GM12875 (cell line): ENCODE measurements around the gene PLPP4.

Experiments
- H3K4me3 ChIP-seq: one replicate; pipeline ENCODE4 v1.5.1; 2011; ENCODE audit warnings: low read depth, low read length, control low read depth
- TF ChIP-seq, protein P1 (sequence below): IDR thresholded peaks from 2 replicates; pipeline ENCODE4 v1.5.1; 2011; ENCODE audit warnings: low read depth, mild to moderate bottlenecking, control low read depth, inconsistent platforms, low read length, moderate library complexity, borderline replicate concordance; ENCODE audit not compliant: insufficient read depth

The PLPP4 gene

GRCh38 chr10:120599200-120599724, 142.2 kb downstream of the PLPP4 start:
- no peak overlapping the region for H3K4me3 ChIP-seq
- TF ChIP-seq, protein P1, sequence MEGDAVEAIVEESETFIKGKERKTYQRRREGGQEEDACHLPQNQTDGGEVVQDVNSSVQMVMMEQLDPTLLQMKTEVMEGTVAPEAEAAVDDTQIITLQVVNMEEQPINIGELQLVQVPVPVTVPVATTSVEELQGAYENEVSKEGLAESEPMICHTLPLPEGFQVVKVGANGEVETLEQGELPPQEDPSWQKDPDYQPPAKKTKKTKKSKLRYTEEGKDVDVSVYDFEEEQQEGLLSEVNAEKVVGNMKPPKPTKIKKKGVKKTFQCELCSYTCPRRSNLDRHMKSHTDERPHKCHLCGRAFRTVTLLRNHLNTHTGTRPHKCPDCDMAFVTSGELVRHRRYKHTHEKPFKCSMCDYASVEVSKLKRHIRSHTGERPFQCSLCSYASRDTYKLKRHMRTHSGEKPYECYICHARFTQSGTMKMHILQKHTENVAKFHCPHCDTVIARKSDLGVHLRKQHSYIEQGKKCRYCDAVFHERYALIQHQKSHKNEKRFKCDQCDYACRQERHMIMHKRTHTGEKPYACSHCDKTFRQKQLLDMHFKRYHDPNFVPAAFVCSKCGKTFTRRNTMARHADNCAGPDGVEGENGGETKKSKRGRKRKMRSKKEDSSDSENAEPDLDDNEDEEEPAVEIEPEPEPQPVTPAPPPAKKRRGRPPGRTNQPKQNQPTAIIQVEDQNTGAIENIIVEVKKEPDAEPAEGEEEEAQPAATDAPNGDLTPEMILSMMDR: no peak

GRCh38 chr10:120600871-120601649, 144.0 kb downstream of the PLPP4 start:
- no peak overlapping the region for H3K4me3 ChIP-seq
- TF ChIP-seq, protein P1: peak; percentile 27; the same call in 1 of the 2 replicates

- no peak overlapping the region for H3K4me3 ChIP-seq
- TF ChIP-seq, protein P1: no peak
Measured at GRCh38 chr10:120601999-120602398, 145.0 kb downstream of the PLPP4 start.

GRCh38 chr10:120605410-120605809, 148.4 kb downstream of the PLPP4 start:
- H3K4me3 ChIP-seq: no peak overlapping the region
- TF ChIP-seq, protein P1: no peak

DNA sequence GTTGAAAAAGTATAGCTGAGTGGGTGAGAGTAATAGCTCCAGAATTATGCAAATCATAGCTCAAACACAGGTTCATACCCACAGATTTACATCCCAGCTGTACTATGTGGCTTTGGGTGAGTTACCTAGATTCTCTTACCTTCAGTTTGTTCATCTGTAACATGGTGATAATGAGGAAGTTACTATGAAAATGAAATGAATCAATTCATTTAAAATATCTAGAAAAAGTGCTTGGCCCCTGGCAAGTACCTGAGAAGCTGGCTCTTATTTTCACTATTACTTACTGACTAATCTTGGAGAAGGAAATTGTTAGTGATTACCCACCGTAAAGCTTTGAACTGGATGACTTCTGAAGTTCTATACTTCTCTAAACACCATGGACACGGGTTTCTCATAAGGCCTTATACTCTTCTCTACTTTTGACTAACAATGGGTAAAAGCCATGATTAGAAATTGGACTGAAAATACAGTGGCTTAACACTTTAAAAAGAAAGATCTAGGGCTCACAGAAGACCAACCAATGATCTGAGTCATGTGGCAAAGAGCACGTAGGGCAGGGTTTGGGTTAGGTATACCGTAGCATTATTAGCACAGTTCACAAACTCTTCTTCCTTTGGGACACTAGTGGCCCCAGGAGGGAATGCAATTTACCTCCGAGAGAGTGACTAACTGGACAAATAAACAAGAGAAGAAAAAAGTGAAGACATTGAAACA, 149.2 kb downstream of the PLPP4 start:
- no peak overlapping the region for H3K4me3 ChIP-seq
- TF ChIP-seq, protein P1: no peak

- TF ChIP-seq, protein P1: no peak
- H3K4me3 ChIP-seq: no peak overlapping the region
Measured at GRCh38 chr10:120607016-120607709, 150.1 kb downstream of the PLPP4 start.
